Calu3 (cell line): Measurements from ENCODE around the gene ZBBX. TPM values are rescaled to one million over a fixed set of nuclear protein-coding genes. Genes with fewer than 3 reads are reported as not detected.

Source experiments
- BruUV-seq: library from RNA; stranded (reverse); fragments of 400-500 nt; replicated peaks from 2 replicates; lab custom pipeline; 2021; lab: Mats Ljungman, UMichigan
- CTCF ChIA-PET: fragments of 300-600 bp; sonication (Branson Sonifier 250); formaldehyde crosslinking; loops from one replicate; lab custom pipeline; 2022; ENCODE audit warnings: antibody characterized with exemption; lab: Charles Lee
- DNase-seq: peaks from one replicate; pipeline ENCODE4 v3.0.0; 2022
- H3K27ac Mint-ChIP-seq: one replicate; pipeline ENCODE4 v1.8.0; 2022; ENCODE audit warnings: mixed read lengths; ENCODE audit not compliant: unreplicated experiment
- H3K27me3 Mint-ChIP-seq: one replicate; pipeline ENCODE4 v1.8.0; 2022; ENCODE audit warnings: mixed read lengths; ENCODE audit not compliant: unreplicated experiment
- H3K36me3 Mint-ChIP-seq: one replicate; pipeline ENCODE4 v1.8.0; 2022; ENCODE audit warnings: mild to moderate bottlenecking, moderate library complexity, mixed read lengths; ENCODE audit not compliant: insufficient read depth, unreplicated experiment
- H3K4me1 Mint-ChIP-seq: one replicate; pipeline ENCODE4 v1.8.0; 2022; ENCODE audit warnings: mild to moderate bottlenecking, low read depth, mixed read lengths; ENCODE audit not compliant: unreplicated experiment
- H3K4me3 Mint-ChIP-seq: one replicate; pipeline ENCODE4 v1.8.0; 2022; ENCODE audit warnings: mild to moderate bottlenecking, low read depth, moderate library complexity, mixed read lengths; ENCODE audit not compliant: unreplicated experiment
- H3K9me3 Mint-ChIP-seq: one replicate; pipeline ENCODE4 v1.8.0; 2022; ENCODE audit warnings: low read depth, mixed read lengths; ENCODE audit not compliant: unreplicated experiment
- intact Hi-C: fragments of 100-400 bp; cut with micrococcal nuclease; formaldehyde crosslinking; loops from one replicate; pipeline ENCODE4 v1.10.0; 2022; ENCODE audit not compliant: unreplicated experiment
- total RNA-seq: library from RNA; stranded (reverse); gene quantifications from 2 replicates; pipeline ENCODE4 v1.2.3, GENCODE V29; 2022
- TF ChIP-seq, protein P1 (sequence below): fragments of 200-600 bp; IDR thresholded peaks from one replicate; pipeline ENCODE4 v1.8.0; 2022; ENCODE audit warnings: antibody characterized with exemption; ENCODE audit not compliant: unreplicated experiment

ZBBX gene
- total RNA-seq, 1 experiment from 2014 or later, result 0.57 TPM

DNA sequence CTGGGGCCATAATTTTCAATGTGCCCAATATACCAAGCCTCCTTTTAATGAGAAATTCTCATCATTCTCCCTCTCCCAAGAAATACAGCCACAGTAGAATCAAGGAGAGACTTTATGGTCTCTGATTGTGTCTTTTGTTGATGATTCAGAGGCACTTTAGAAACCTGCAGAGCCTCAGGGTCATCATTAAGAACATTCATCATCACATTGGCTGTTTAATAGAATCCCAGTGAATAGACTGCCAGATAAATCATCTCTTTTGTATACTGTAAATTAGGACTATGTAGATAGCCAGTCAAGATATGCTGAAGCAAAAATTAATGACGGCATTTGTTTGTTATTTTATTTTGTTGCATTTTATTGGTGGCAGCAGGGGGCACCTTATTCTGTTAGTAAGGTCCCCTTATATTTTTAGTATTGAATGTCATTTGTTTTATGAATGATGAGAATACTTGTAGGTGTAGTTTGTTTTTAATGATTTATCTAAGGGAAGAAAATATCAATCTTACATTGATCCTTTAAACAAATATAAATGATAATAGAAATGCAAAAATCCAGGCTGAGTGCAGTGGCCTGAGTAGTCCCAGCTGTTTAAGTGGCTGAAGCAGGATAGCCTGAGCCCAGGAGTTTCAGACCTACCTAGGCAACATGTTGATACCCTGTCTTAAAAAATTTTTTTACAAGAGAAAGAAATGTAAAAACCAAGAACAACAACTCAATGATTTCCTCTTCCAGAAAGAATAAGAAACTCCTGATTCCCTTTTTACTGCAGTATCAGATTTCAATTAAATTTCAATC, 138.8 kb downstream of the ZBBX start:
- no peak overlapping the region for H3K4me3 Mint-ChIP-seq
- peaks cover 4% of the 10 kb centered on the region for H3K9me3 Mint-ChIP-seq
- intact Hi-C loops, result no loop called here
- H3K36me3 Mint-ChIP-seq, result no peaks in the 10 kb centered on the region
- TF ChIP-seq, protein P1, sequence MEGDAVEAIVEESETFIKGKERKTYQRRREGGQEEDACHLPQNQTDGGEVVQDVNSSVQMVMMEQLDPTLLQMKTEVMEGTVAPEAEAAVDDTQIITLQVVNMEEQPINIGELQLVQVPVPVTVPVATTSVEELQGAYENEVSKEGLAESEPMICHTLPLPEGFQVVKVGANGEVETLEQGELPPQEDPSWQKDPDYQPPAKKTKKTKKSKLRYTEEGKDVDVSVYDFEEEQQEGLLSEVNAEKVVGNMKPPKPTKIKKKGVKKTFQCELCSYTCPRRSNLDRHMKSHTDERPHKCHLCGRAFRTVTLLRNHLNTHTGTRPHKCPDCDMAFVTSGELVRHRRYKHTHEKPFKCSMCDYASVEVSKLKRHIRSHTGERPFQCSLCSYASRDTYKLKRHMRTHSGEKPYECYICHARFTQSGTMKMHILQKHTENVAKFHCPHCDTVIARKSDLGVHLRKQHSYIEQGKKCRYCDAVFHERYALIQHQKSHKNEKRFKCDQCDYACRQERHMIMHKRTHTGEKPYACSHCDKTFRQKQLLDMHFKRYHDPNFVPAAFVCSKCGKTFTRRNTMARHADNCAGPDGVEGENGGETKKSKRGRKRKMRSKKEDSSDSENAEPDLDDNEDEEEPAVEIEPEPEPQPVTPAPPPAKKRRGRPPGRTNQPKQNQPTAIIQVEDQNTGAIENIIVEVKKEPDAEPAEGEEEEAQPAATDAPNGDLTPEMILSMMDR, result no peak
- H3K27ac Mint-ChIP-seq, result no peak overlapping the region
- H3K4me1 Mint-ChIP-seq, result no peaks in the 10 kb centered on the region
- no TSS peak for BruUV-seq
- CTCF ChIA-PET, result no interaction called here
- DNase-seq, result no peak
- H3K27me3 Mint-ChIP-seq, result no peaks in the 10 kb centered on the region

DNA sequence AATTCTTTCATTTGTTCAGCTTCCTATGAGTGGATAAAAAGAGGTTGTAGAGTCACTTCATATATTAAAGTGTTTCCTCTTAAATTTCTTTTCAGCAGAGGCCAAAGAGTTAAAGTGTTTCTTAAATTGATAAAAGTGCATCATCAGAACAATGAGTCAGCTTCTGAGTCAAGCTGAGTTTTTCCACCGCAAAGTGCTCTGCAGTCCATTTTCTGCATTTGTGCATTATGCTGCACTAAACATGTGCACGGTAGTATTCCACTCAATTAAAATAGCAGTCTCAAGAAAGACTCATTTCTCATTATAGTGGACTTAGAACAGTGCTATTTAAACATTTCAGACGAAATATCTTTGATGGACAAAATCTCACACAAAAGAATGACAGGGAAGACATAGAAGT, 152.0 kb downstream of the ZBBX start:
- TF ChIP-seq, protein P1, result no peak
- no peak overlapping the region for H3K4me3 Mint-ChIP-seq
- peaks cover 7% of the 10 kb centered on the region for H3K9me3 Mint-ChIP-seq
- no TSS peak for BruUV-seq
- intact Hi-C loops, result no loop called here
- CTCF ChIA-PET, result interaction anchor here (0.7 kb wide), 1 partner anchor 280 kb away, joined by 4 read pairs; no protein-coding TSS in a partner anchor
- no peak for DNase-seq
- no peaks in the 10 kb centered on the region for H3K27me3 Mint-ChIP-seq
- no peaks in the 10 kb centered on the region for H3K36me3 Mint-ChIP-seq
- no peak overlapping the region for H3K27ac Mint-ChIP-seq
- H3K4me1 Mint-ChIP-seq, result no peaks in the 10 kb centered on the region

DNA sequence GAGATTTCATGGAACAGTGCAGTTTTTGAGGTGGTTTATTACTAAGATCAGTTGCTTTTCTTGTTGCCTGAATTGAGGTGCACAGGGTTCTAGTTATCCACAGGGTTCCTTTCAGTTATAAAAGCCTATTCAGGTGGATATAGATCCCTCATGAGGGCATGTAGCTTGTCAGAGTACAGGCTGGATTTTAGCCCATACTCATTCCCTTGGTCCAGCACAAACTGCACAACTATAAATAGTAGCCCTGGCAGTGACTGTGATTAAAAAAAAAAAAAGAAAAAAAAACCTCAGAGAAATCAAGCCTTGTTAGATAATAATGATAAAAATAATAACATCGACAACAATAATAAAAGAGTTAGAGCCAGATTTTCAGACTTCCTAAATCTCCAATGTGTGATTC, 154.3 kb downstream of the ZBBX start:
- intact Hi-C loops, result no loop called here
- Mint-ChIP-seq H3K27me3 (no peaks in the 10 kb centered on the region), H3K4me1 (no peaks in the 10 kb centered on the region), H3K27ac (no peak overlapping the region), H3K4me3 (no peak overlapping the region), H3K36me3 (no peaks in the 10 kb centered on the region), H3K9me3 (peaks cover 7% of the 10 kb centered on the region)
- TF ChIP-seq, protein P1, result no peak
- no peak for DNase-seq
- CTCF ChIA-PET, result no interaction called here
- no TSS peak for BruUV-seq

DNA sequence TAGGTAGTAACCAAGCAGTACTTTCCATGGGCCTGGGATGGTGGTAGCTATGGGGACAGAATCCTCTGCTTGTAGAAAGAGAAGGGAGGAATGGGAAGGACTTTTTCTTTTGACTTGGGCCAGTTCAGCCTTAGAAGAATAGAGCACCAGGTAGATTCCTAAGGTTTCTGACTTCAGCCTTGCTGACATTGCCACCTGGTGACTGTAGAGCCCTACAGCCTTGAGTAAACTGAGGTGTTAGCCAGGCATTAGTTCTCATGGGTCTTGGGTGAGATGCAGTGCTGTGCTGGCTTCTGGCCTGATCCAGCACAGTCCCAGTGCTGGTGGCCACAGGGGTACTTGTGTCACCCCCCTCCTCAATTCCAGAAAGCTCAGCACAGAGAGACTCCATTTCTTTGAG, 171.1 kb downstream of the ZBBX start:
- H3K4me3 Mint-ChIP-seq, result no peak overlapping the region
- no peaks in the 10 kb centered on the region for H3K27me3 Mint-ChIP-seq
- no peak overlapping the region for H3K27ac Mint-ChIP-seq
- H3K9me3 Mint-ChIP-seq, result peaks cover 11% of the 10 kb centered on the region
- BruUV-seq, result no TSS peak
- H3K36me3 Mint-ChIP-seq, result no peaks in the 10 kb centered on the region
- DNase-seq, result no peak
- no peaks in the 10 kb centered on the region for H3K4me1 Mint-ChIP-seq
- TF ChIP-seq, protein P1, result no peak
- CTCF ChIA-PET, result no interaction called here
- intact Hi-C loops, result no loop called here
